HEK293 (cell line): Measurements from ENCODE around the gene ITGB4.

Source experiments
- CTCF ChIP-seq: fragments of 450-650 bp; formaldehyde crosslinking; IDR thresholded peaks from 2 replicates; pipeline ENCODE4 v1.5.1; 2016; ENCODE audit warnings: missing biosample characterization, missing genetic modification characterization
- MZF1 ChIP-seq: fragments of 450-650 bp; formaldehyde crosslinking; IDR thresholded peaks from 2 replicates; pipeline ENCODE4 v1.5.1; 2017; ENCODE audit warnings: missing biosample characterization, missing genetic modification characterization, borderline replicate concordance

- no peak for TF ChIP-seq CTCF
- TF ChIP-seq MZF1, result no peak
Observed at GRCh38 chr17:75784473-75785015, 63.3 kb downstream of the ITGB4 start, which contains the start of gene UNK.
